Thyroid gland (tissue), 4 donors: Measurements from ENCODE around the gene CYFIP1.

Source experiments
- POLR2A ChIP-seq, 2 donors: fragments of 450-650 bp; IDR thresholded peaks; one replicate each; pipeline ENCODE4 v1.6.1; 2017; ENCODE audit warnings: antibody characterized with exemption in 2 of 2, mild to moderate bottlenecking in 2 of 2, moderate library complexity in 1 of 2
- TF ChIP-seq, protein P1 (sequence below), 6 experiments: fragments of 200-600 bp in 3 of 6; fragments of 450-650 bp in 3 of 6; sonication (generic) in 3 of 6; IDR thresholded peaks; one replicate each; pipeline ENCODE4 v1.5.1; 2016 to 2019; ENCODE audit warnings: antibody characterized with exemption in 6 of 6, mild to moderate bottlenecking in 2 of 6, inconsistent platforms in 1 of 6, moderate library complexity in 1 of 6

DNA sequence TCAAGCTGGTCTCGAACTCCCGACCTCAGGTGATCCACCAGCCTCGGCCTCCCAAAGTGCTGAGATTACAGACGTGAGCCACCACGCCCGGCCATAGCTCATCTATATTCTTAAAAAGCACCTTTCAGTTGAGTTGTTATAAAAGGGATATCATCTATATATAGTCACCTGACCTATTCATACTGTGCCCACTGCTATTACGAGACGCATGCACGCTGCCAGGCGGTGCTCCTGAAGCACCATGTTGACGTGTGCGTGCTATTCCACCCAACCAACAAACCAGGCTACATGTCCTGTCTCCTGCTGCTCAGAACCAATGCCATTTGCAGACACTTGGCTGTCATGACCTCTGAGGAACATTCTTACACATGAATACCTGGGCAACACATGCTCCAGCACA, 17.6 kb downstream of the CYFIP1 start:
- TF ChIP-seq POLR2A (IDR thresholded peaks at IDR 0.05), result no peak
- TF ChIP-seq, protein P1, sequence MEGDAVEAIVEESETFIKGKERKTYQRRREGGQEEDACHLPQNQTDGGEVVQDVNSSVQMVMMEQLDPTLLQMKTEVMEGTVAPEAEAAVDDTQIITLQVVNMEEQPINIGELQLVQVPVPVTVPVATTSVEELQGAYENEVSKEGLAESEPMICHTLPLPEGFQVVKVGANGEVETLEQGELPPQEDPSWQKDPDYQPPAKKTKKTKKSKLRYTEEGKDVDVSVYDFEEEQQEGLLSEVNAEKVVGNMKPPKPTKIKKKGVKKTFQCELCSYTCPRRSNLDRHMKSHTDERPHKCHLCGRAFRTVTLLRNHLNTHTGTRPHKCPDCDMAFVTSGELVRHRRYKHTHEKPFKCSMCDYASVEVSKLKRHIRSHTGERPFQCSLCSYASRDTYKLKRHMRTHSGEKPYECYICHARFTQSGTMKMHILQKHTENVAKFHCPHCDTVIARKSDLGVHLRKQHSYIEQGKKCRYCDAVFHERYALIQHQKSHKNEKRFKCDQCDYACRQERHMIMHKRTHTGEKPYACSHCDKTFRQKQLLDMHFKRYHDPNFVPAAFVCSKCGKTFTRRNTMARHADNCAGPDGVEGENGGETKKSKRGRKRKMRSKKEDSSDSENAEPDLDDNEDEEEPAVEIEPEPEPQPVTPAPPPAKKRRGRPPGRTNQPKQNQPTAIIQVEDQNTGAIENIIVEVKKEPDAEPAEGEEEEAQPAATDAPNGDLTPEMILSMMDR (IDR thresholded peaks at IDR 0.05), result no peak
